ENCODE data around the gene RGL1. TPM values are rescaled to one million over a fixed set of nuclear protein-coding genes. Genes with fewer than 3 reads are reported as not detected.

RGL1 gene
- total RNA-seq, 1 experiment from 2014 or later: 0.92 TPM

GRCh38 chr1:183961132-183961531 is 156.2 kb downstream of the RGL1 start:
- TF ChIP-seq SIN3A (IDR thresholded peaks at IDR 0.05; ENCODE audit: borderline replicate concordance, insufficient read depth, low read depth, low read length) (no peak), CTCF (IDR thresholded peaks at IDR 0.05) (no peak), REST (IDR thresholded peaks at IDR 0.05; ENCODE audit: insufficient read depth in 1 of 2, low read depth in 2 of 2, low read length in 1 of 2) (no peak), TCF7L2 (IDR thresholded peaks at IDR 0.05; ENCODE audit: low read depth, low read length) (no peak), POLR2AphosphoS5 (IDR thresholded peaks at IDR 0.05; ENCODE audit: low read depth, low read length) (no peak)
- Histone ChIP-seq H3K36me3 (ENCODE audit: control insufficient read depth, insufficient read depth, low read length) (no peaks in the 10 kb centered on the region), H3K27me3 (ENCODE audit: control insufficient read depth, insufficient read depth, low read length) (no peaks in the 10 kb centered on the region), H3K27ac (ENCODE audit: low read length) (no peak overlapping the region), H3K9me3 (ENCODE audit: control insufficient read depth, insufficient read depth, low read depth, low read length) (no peaks in the 10 kb centered on the region), H3K4me1 (ENCODE audit: control insufficient read depth, insufficient read depth, low read length) (no peaks in the 10 kb centered on the region), H3K4me3 (ENCODE audit: low read depth in 2 of 2, low read length in 2 of 2) (no peak overlapping the region)
- ATAC-seq (no peak), DNase-seq (ENCODE audit: low read depth, low spot score) (no peak)
- BruUV-seq (replicated peaks): no TSS peak
- intact Hi-C loops (cut with micrococcal nuclease; ENCODE audit: unreplicated experiment): no loop called here
- in situ Hi-C loops (cut with HindIII; ENCODE audit: low pct_unique_long_range_greater_than_20kb, low sequenced_read_pairs): no loop called here
- CTCF ChIA-PET: no interaction called here
- POLR2A ChIA-PET: no interaction called here

GRCh38 chr1:183962903-183963302 is 158.0 kb downstream of the RGL1 start:
- H3K27ac ChIP-seq (ENCODE audit: low read length): no peak overlapping the region
- no peaks in the 10 kb centered on the region for H3K36me3 ChIP-seq (ENCODE audit: control insufficient read depth, insufficient read depth, low read length)
- TF ChIP-seq TCF7L2 (IDR thresholded peaks at IDR 0.05; ENCODE audit: low read depth, low read length): no peak
- TF ChIP-seq SIN3A (IDR thresholded peaks at IDR 0.05; ENCODE audit: borderline replicate concordance, insufficient read depth, low read depth, low read length): no peak
- TF ChIP-seq REST (IDR thresholded peaks at IDR 0.05; ENCODE audit: insufficient read depth in 1 of 2, low read depth in 2 of 2, low read length in 1 of 2): no peak
- TF ChIP-seq POLR2AphosphoS5 (IDR thresholded peaks at IDR 0.05; ENCODE audit: low read depth, low read length): no peak
- TF ChIP-seq CTCF (IDR thresholded peaks at IDR 0.05): no peak
- H3K4me1 ChIP-seq (ENCODE audit: control insufficient read depth, insufficient read depth, low read length): no peaks in the 10 kb centered on the region
- BruUV-seq (replicated peaks): no TSS peak
- ATAC-seq (no peak), DNase-seq (ENCODE audit: low read depth, low spot score) (no peak)
- no peak overlapping the region for H3K4me3 ChIP-seq (ENCODE audit: low read depth in 2 of 2, low read length in 2 of 2)
- in situ Hi-C loops (cut with HindIII; ENCODE audit: low pct_unique_long_range_greater_than_20kb, low sequenced_read_pairs): no loop called here
- intact Hi-C loops (cut with micrococcal nuclease; ENCODE audit: unreplicated experiment): no loop called here
- POLR2A ChIA-PET: no interaction called here
- CTCF ChIA-PET: no interaction called here
- no peaks in the 10 kb centered on the region for H3K27me3 ChIP-seq (ENCODE audit: control insufficient read depth, insufficient read depth, low read length)
- H3K9me3 ChIP-seq (ENCODE audit: control insufficient read depth, insufficient read depth, low read depth, low read length): no peaks in the 10 kb centered on the region
